ENCODE measurements around the gene RXFP3. TPM values are rescaled to one million over a fixed set of nuclear protein-coding genes. Genes with fewer than 3 reads are reported as not detected.
"Not testable (repeated sequence)": the region's sequence is repeated elsewhere in the genome, so short reads cannot be mapped to it uniquely, and the experiment has no call there.

Gene RXFP3
- total and polyA plus RNA-seq, 2 donors (not counting 1 experiment from before 2014, with no cell fraction given) = not detected

DNA sequence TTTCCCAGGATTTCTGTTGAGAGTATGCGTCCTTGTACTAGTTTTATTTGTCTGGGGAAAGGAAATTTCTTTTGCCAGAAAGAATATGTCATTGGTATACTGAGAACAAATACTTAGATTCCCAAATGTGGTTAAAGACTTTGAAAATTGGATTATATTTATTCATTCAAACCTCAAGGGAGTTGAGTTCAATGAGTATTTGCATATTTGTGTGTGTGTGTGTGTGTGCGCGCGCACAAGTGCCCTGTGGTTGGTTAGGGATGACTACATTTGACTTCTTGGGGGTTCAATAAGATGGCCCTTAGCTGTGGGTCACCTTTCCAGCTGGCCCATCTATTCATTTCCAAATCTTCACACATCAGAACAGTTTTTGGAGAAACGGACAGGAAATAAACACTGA is 4.9 kb downstream of the RXFP3 start:
- H3K27me3 Mint-ChIP-seq = peaks cover 44% of the 10 kb centered on the region
- TF ChIP-seq, protein P1, sequence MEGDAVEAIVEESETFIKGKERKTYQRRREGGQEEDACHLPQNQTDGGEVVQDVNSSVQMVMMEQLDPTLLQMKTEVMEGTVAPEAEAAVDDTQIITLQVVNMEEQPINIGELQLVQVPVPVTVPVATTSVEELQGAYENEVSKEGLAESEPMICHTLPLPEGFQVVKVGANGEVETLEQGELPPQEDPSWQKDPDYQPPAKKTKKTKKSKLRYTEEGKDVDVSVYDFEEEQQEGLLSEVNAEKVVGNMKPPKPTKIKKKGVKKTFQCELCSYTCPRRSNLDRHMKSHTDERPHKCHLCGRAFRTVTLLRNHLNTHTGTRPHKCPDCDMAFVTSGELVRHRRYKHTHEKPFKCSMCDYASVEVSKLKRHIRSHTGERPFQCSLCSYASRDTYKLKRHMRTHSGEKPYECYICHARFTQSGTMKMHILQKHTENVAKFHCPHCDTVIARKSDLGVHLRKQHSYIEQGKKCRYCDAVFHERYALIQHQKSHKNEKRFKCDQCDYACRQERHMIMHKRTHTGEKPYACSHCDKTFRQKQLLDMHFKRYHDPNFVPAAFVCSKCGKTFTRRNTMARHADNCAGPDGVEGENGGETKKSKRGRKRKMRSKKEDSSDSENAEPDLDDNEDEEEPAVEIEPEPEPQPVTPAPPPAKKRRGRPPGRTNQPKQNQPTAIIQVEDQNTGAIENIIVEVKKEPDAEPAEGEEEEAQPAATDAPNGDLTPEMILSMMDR (IDR thresholded peaks at IDR 0.05) = no peak
- TF ChIP-seq EZH2 (IDR thresholded peaks at IDR 0.05; ENCODE audit: borderline replicate concordance, insufficient read depth, low read depth, low read length, poor library complexity, severe bottlenecking) = no peak
- no peak overlapping the region for H3K27ac Mint-ChIP-seq
- peaks cover 0 to 18% (median 0%) of the 10 kb centered on the region in 3 donors for H3K9me3 ChIP-seq (ENCODE audit: control extremely low read depth in 1 of 3, control insufficient read depth in 2 of 3, insufficient read depth in 1 of 3, low read length in 2 of 3)
- no peak overlapping the region for H3K4me3 Mint-ChIP-seq
- H3K36me3 ChIP-seq (replicated peaks in 1 of 2; ENCODE audit: control extremely low read depth in 1 of 2, control insufficient read depth in 1 of 2, extremely low read depth in 1 of 2, insufficient read depth in 2 of 2, low read length in 1 of 2) = no peaks in the 10 kb centered on the region
- peaks cover 0 to 39% (median 16%) of the 10 kb centered on the region in 4 experiments for H3K27me3 ChIP-seq (replicated peaks in 1 of 4; ENCODE audit: control extremely low read depth in 1 of 4, control insufficient read depth in 3 of 4, insufficient read depth in 4 of 4, low read length in 3 of 4)
- WGBS (ENCODE audit: insufficient coverage) = no CpG with 5 or more reads among the region's 5 CpGs
- H3K9me3 Mint-ChIP-seq (ENCODE audit: insufficient read depth) = no peaks in the 10 kb centered on the region
- no peak overlapping the region for H3K4me3 ChIP-seq (ENCODE audit: control extremely low read depth in 1 of 5, extremely low read depth in 1 of 5, insufficient read depth in 1 of 5, low read depth in 2 of 5, low read length in 4 of 5)
- intact Hi-C loops (cut with micrococcal nuclease) = no loop called here
- H2AFZ ChIP-seq (ENCODE audit: insufficient read depth, low read depth, low read length, poor library complexity, severe bottlenecking) = no peak overlapping the region
- peaks cover 3 to 4% of the 10 kb centered on the region in 2 donors for H3K4me1 ChIP-seq (ENCODE audit: control insufficient read depth in 2 of 2, insufficient read depth in 2 of 2, low read length in 2 of 2)
- ATAC-seq (ENCODE audit: low read depth) (no peak), DNase-seq (no peak)
- H4K20me1 ChIP-seq (ENCODE audit: control insufficient read depth, insufficient read depth, low read length, poor library complexity, severe bottlenecking) = no peaks in the 10 kb centered on the region
- ChIA-PET POLR2A (no interaction called here), CTCF (no interaction called here)
- H3K79me2 ChIP-seq (ENCODE audit: control insufficient read depth, insufficient read depth, low read length) = no peaks in the 10 kb centered on the region
- no peaks in the 10 kb centered on the region for H3K4me1 Mint-ChIP-seq
- H3K27ac ChIP-seq (ENCODE audit: low read length in 2 of 2) = no peak overlapping the region
- H3K9ac ChIP-seq (ENCODE audit: low read length) = no peak overlapping the region
- H3K4me2 ChIP-seq (replicated peaks; ENCODE audit: low read depth, low read length, poor library complexity, severe bottlenecking) = no peak overlapping the region

DNA sequence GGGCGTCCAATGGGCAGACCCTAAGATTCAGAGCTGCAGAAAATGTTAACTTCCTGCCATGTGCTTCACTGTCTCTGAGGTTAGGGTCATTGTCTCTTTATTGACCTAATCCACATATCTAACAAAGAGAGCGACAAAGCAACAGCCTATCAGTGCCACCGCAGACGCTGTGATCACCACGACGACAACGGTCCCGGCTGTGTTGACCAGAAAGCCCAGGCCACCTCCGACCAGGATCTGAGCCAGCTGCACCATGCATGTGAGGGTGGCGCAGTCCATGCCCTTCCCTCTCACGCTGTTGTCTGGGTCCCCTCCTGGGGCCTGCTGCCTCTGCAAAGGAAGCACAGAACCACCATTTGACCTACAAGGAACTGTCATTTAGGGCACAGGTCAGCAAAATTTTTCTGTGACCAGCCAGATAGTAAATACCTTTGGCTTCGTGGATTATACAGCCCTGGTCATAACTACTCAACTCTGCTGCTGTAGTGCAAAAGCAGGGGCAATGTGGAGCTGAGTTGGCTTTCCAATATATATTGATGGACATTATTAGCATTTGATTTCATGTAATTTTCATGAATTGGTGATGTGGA is 8.5 kb downstream of the RXFP3 start:
- H3K4me3 Mint-ChIP-seq = no peak overlapping the region
- H3K27me3 ChIP-seq (replicated peaks in 1 of 4; ENCODE audit: control extremely low read depth in 1 of 4, control insufficient read depth in 3 of 4, insufficient read depth in 4 of 4, low read length in 3 of 4) = peaks cover 0 to 11% (median 1%) of the 10 kb centered on the region in 4 experiments
- intact Hi-C loops (cut with micrococcal nuclease) = no loop called here
- 87% methylated on average over 10 of the region's 12 CpGs for WGBS (ENCODE audit: insufficient coverage)
- no peak overlapping the region for H3K27ac ChIP-seq (ENCODE audit: low read length in 2 of 2)
- H3K27ac Mint-ChIP-seq = no peak overlapping the region
- peaks cover 24% of the 10 kb centered on the region for H3K27me3 Mint-ChIP-seq
- no peak overlapping the region for H3K4me3 ChIP-seq (ENCODE audit: control extremely low read depth in 1 of 5, extremely low read depth in 1 of 5, insufficient read depth in 1 of 5, low read depth in 2 of 5, low read length in 4 of 5)
- no peaks in the 10 kb centered on the region for H3K36me3 ChIP-seq (replicated peaks in 1 of 2; ENCODE audit: control extremely low read depth in 1 of 2, control insufficient read depth in 1 of 2, extremely low read depth in 1 of 2, insufficient read depth in 2 of 2, low read length in 1 of 2)
- no peaks in the 10 kb centered on the region for H3K4me1 Mint-ChIP-seq
- TF ChIP-seq, protein P1 (IDR thresholded peaks at IDR 0.05) = no peak
- TF ChIP-seq EZH2 (IDR thresholded peaks at IDR 0.05; ENCODE audit: borderline replicate concordance, insufficient read depth, low read depth, low read length, poor library complexity, severe bottlenecking) = no peak
- H4K20me1 ChIP-seq (ENCODE audit: control insufficient read depth, insufficient read depth, low read length, poor library complexity, severe bottlenecking) = no peaks in the 10 kb centered on the region
- no peak for DNase-seq
- no peaks in the 10 kb centered on the region for H3K79me2 ChIP-seq (ENCODE audit: control insufficient read depth, insufficient read depth, low read length)
- H3K4me2 ChIP-seq (replicated peaks; ENCODE audit: low read depth, low read length, poor library complexity, severe bottlenecking) = no peak overlapping the region
- POLR2A ChIA-PET = no interaction called here
- H3K4me1 ChIP-seq (ENCODE audit: control insufficient read depth in 2 of 2, insufficient read depth in 2 of 2, low read length in 2 of 2) = no peaks in the 10 kb centered on the region
- no peaks in the 10 kb centered on the region for H3K9me3 ChIP-seq (ENCODE audit: control extremely low read depth in 1 of 3, control insufficient read depth in 2 of 3, insufficient read depth in 1 of 3, low read length in 2 of 3)
- CTCF ChIA-PET = no interaction called here
- no peak overlapping the region for H3K9ac ChIP-seq (ENCODE audit: low read length)
- H2AFZ ChIP-seq (ENCODE audit: insufficient read depth, low read depth, low read length, poor library complexity, severe bottlenecking) = no peak overlapping the region
- ATAC-seq (ENCODE audit: low read depth) = no peak
- H3K9me3 Mint-ChIP-seq (ENCODE audit: insufficient read depth) = no peaks in the 10 kb centered on the region

DNA sequence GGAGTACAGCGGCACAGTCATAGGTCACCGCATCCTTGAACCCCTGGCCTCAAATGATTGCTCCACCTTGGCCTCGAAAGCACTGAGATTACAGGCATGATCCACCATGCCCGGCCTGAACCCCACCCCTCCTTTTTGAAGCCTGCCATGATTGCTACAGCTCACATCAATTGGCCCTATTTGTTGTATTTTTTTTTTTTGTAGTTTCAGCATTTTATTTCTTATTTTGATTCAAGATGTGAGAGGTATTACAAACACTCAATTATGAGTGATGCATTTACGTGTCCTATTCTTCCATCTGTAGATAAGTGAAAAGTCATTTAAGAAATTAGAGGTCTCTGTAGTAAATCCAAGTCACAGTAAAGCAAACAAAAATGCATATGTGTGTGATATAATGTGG is 16.0 kb downstream of the RXFP3 start:
- H3K9me3 ChIP-seq (ENCODE audit: control extremely low read depth in 1 of 3, control insufficient read depth in 2 of 3, insufficient read depth in 1 of 3, low read length in 2 of 3); ATAC-seq (ENCODE audit: low read depth); intact Hi-C loops (cut with micrococcal nuclease); H3K4me3 Mint-ChIP-seq; DNase-seq; CTCF ChIA-PET; H3K4me2 ChIP-seq (replicated peaks; ENCODE audit: low read depth, low read length, poor library complexity, severe bottlenecking); H2AFZ ChIP-seq (ENCODE audit: insufficient read depth, low read depth, low read length, poor library complexity, severe bottlenecking); H3K27ac Mint-ChIP-seq; H3K27ac ChIP-seq (ENCODE audit: low read length in 2 of 2); H3K4me1 Mint-ChIP-seq; H4K20me1 ChIP-seq (ENCODE audit: control insufficient read depth, insufficient read depth, low read length, poor library complexity, severe bottlenecking); H3K4me1 ChIP-seq (ENCODE audit: control insufficient read depth in 2 of 2, insufficient read depth in 2 of 2, low read length in 2 of 2); H3K79me2 ChIP-seq (ENCODE audit: control insufficient read depth, insufficient read depth, low read length); POLR2A ChIA-PET; H3K9me3 Mint-ChIP-seq (ENCODE audit: insufficient read depth); H3K9ac ChIP-seq (ENCODE audit: low read length); H3K27me3 ChIP-seq (replicated peaks in 1 of 4; ENCODE audit: control extremely low read depth in 1 of 4, control insufficient read depth in 3 of 4, insufficient read depth in 4 of 4, low read length in 3 of 4); H3K36me3 ChIP-seq (replicated peaks in 1 of 2; ENCODE audit: control extremely low read depth in 1 of 2, control insufficient read depth in 1 of 2, extremely low read depth in 1 of 2, insufficient read depth in 2 of 2, low read length in 1 of 2); H3K4me3 ChIP-seq (ENCODE audit: control extremely low read depth in 1 of 5, extremely low read depth in 1 of 5, insufficient read depth in 1 of 5, low read depth in 2 of 5, low read length in 4 of 5): not testable (repeated sequence)
- peaks cover 12% of the 10 kb centered on the region for H3K27me3 Mint-ChIP-seq
- 96% methylated on average over 3 of the region's 5 CpGs for WGBS (ENCODE audit: insufficient coverage)

All from B cell (primary cell).